ENCODE data around the gene PTGIS. TPM values are rescaled to one million over a fixed set of nuclear protein-coding genes. Genes with fewer than 3 reads are reported as not detected.

The PTGIS gene
- total and polyA plus RNA-seq, 2 donors (not counting 3 experiments of a cell fraction or from before 2014, with no cell fraction given) = 6.2 to 11.8 TPM

- CTCF ChIA-PET = interaction anchor here (1.1 to 1.6 kb wide), 3 partner anchors 11 to 15 kb away, joined by 3 to 5 read pairs (median 4); no protein-coding TSS in a partner anchor
- no TSS peak for BruUV-seq (replicated peaks)
- Histone ChIP-seq H3K9ac (replicated peaks; ENCODE audit: extremely low read depth, insufficient read depth, low read length) (no peak overlapping the region), H3K9me1 (replicated peaks; ENCODE audit: control insufficient read depth, extremely low read depth, insufficient read depth, low read length) (no peaks in the 10 kb centered on the region), H3K36me3 (ENCODE audit: control insufficient read depth in 2 of 2, extremely low read depth in 1 of 2, insufficient read depth in 2 of 2, low read length in 2 of 2) (no peaks in the 10 kb centered on the region), H4K20me1 (replicated peaks; ENCODE audit: control insufficient read depth, extremely low read depth, insufficient read depth, low read length) (no peaks in the 10 kb centered on the region), H3K4me1 (ENCODE audit: control insufficient read depth, extremely low read depth, insufficient read depth, low read length) (no peaks in the 10 kb centered on the region), H3K4me2 (ENCODE audit: insufficient read depth, low read length) (no peak overlapping the region), H3K9me3 (replicated peaks; ENCODE audit: control insufficient read depth, insufficient read depth, low read length) (no peaks in the 10 kb centered on the region), H3K27ac (ENCODE audit: insufficient read depth, low read depth, low read length) (no peak overlapping the region), H3K79me2 (ENCODE audit: control insufficient read depth, insufficient read depth, low read length) (no peaks in the 10 kb centered on the region), H3K27me3 (ENCODE audit: control insufficient read depth in 2 of 2, insufficient read depth in 2 of 2, low read length in 2 of 2) (peaks cover 5% of the 10 kb centered on the region in 2 experiments), H2AFZ (ENCODE audit: low read depth, low read length) (no peak overlapping the region), H3K4me3 (replicated peaks in 1 of 3; ENCODE audit: insufficient read depth in 1 of 3, low read depth in 1 of 3, low read length in 3 of 3) (no peak overlapping the region)
- no peak for TF ChIP-seq GATA2 (IDR thresholded peaks at IDR 0.05; ENCODE audit: insufficient read depth, insufficient read length, low read depth, low read length)
- no peak for TF ChIP-seq POLR2AphosphoS5 (IDR thresholded peaks at IDR 0.05; ENCODE audit: insufficient read depth, low read depth, low read length)
- no peak for TF ChIP-seq JUN (IDR thresholded peaks at IDR 0.05; ENCODE audit: borderline replicate concordance, insufficient read depth, insufficient read length, low read depth)
- no peak for TF ChIP-seq FOS (IDR thresholded peaks at IDR 0.05; ENCODE audit: borderline replicate concordance, insufficient read depth, low read length)
- TF ChIP-seq, protein P1, sequence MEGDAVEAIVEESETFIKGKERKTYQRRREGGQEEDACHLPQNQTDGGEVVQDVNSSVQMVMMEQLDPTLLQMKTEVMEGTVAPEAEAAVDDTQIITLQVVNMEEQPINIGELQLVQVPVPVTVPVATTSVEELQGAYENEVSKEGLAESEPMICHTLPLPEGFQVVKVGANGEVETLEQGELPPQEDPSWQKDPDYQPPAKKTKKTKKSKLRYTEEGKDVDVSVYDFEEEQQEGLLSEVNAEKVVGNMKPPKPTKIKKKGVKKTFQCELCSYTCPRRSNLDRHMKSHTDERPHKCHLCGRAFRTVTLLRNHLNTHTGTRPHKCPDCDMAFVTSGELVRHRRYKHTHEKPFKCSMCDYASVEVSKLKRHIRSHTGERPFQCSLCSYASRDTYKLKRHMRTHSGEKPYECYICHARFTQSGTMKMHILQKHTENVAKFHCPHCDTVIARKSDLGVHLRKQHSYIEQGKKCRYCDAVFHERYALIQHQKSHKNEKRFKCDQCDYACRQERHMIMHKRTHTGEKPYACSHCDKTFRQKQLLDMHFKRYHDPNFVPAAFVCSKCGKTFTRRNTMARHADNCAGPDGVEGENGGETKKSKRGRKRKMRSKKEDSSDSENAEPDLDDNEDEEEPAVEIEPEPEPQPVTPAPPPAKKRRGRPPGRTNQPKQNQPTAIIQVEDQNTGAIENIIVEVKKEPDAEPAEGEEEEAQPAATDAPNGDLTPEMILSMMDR (IDR thresholded peaks at IDR 0.05; ENCODE audit: extremely low read depth in 1 of 2, insufficient read depth in 1 of 2, low read depth in 1 of 2, low read length in 2 of 2) = no peak
- no peak for TF ChIP-seq MYC (IDR thresholded peaks at IDR 0.05; ENCODE audit: low read depth, low read length)
- TF ChIP-seq, protein P2, sequence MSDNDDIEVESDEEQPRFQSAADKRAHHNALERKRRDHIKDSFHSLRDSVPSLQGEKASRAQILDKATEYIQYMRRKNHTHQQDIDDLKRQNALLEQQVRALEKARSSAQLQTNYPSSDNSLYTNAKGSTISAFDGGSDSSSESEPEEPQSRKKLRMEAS (IDR thresholded peaks at IDR 0.05; ENCODE audit: insufficient read depth, insufficient read length) = no peak
- intact Hi-C loops (cut with micrococcal nuclease) (no loop called here), dilution Hi-C loops (cut with MboI; ENCODE audit: extremely low pct_ligation_motif_present, low sequenced_read_pairs) (no loop called here)
- FAIRE-seq (no peak), DNase-seq (ENCODE audit: low read depth, low spot score) (no peak)
- POLR2A ChIA-PET = no interaction called here
Measured at GRCh38 chr20:49462626-49463025, 105.3 kb downstream of the PTGIS start.
